NOMO-1 treated with dmso at 0.1 percent for 144 hours (cell line): Measurements from ENCODE around the gene MRM2.

Source experiments
- DNase-seq: peaks from one replicate; lab custom pipeline; 2025; ENCODE audit not compliant: unreplicated experiment; lab: John Stamatoyannopoulos, UW

The MRM2 gene

DNA sequence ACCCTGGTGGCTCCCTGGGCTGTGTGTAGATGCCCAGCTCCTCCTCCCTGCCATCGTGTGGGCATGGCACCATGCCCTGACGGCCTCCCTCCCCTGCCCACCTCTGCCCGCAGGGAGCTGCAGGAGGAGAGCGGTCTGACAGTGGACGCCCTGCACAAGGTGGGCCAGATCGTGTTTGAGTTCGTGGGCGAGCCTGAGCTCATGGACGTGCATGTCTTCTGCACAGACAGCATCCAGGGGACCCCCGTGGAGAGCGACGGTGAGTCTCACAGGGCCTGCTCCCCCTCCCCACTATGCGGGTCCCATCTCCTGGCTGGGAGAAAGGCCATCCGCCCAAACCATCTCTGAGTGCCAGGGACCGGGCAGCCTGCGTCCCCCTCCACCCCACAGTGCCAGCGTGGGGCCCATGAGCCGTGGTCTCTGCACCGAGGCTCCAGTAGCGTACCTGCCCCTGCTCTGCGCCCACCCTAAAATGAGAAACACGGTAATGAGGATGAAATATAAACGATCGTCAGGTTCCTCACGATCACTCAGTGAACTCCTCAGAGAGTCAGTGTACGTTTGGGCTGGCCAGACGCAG is 7.8 kb upstream of the MRM2 start:
- no peak for DNase-seq

DNA sequence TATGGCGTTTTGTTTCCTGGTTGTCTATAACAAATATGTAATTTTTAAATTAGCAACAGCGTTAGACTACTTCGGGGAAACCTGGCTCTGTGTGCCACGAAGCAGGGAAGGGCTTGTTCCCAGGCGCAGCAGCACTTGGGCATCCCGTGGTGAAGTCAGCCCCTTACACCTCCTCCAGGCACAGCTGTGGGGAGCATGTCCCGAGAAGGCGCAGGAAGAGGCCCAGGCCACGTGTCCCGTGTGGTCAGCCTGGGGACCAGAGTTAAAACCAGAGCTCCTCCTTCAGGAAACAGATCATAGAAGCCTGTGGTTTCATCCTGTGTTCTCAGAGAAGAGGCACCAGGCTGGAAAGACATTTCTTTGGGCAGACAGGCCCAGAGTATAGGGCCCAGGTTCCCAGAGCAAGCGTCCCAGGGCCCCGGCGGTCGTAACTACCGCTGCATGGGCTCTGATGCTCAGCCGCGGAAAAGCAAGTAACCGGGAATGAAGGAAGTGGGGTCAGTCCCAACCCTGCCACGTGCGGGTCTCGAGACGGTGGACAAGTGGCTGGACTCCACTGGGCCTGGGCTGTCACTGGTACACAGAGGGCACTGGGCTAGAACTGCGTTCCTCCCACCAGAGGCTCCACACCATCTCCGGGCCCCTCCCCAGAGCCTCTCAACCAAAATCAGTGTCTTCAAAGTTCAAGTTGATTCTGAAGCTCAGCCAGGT is 7.1 kb upstream of the MRM2 start:
- peak; percentile 63 for DNase-seq

GRCh38 chr7:2247141-2247995 is 5.4 kb upstream of the MRM2 start:
- no peak for DNase-seq

GRCh38 chr7:2245883-2246675 is 4.1 kb upstream of the MRM2 start:
- no peak for DNase-seq

- no peak for DNase-seq
These were observed 2.5 kb upstream of the MRM2 start for GRCh38 chr7:2244404-2244995.

DNA sequence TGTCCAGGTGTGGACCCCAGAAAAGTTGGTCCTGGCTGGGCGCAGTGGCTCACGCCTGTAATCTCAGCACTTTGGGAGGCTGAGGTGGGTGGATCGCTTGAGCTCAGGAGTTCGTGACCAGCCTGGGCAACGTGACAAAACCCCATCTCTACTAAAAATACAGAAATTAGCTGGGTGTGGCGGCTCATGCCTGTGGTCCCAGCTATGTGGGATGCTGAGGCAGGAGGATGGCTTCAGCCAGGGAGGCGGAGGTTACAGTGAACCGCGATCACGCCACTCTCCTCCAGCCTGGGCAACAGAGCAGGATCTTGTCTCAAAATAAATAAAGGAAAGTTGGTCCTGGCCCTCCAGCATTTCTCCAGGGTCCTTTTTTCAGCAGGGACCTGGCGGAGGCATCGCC is 1.5 kb upstream of the MRM2 start:
- DNase-seq: no peak

GRCh38 chr7:2242541-2243429 is 780 bp upstream of the MRM2 start:
- DNase-seq: peak; percentile 30

DNA sequence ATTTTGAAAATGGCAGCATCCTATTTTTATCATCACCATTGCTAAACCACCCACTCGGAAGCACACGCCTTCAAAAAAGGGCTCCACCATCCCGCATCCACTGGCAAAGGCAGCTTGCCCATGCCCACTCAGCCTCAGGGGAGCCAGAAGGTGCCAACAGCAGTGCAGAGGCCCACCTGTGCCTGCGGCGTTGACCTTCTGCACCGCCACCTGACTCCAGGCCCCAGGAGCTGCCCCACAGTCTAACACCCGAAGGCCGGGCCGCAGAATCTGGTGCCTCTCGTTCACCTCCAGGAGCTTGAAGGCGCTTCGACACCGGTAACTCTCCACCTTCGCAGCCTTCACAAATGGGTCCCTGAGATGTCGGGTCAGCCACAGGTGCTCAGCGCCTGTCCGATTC is 2.8 kb downstream of the MRM2 start:
- no peak for DNase-seq

GRCh38 chr7:2237109-2237602 is 4.8 kb downstream of the MRM2 start:
- DNase-seq: peak; percentile 97

GRCh38 chr7:2233926-2234325 is 8.1 kb downstream of the MRM2 start:
- no peak for DNase-seq

DNA sequence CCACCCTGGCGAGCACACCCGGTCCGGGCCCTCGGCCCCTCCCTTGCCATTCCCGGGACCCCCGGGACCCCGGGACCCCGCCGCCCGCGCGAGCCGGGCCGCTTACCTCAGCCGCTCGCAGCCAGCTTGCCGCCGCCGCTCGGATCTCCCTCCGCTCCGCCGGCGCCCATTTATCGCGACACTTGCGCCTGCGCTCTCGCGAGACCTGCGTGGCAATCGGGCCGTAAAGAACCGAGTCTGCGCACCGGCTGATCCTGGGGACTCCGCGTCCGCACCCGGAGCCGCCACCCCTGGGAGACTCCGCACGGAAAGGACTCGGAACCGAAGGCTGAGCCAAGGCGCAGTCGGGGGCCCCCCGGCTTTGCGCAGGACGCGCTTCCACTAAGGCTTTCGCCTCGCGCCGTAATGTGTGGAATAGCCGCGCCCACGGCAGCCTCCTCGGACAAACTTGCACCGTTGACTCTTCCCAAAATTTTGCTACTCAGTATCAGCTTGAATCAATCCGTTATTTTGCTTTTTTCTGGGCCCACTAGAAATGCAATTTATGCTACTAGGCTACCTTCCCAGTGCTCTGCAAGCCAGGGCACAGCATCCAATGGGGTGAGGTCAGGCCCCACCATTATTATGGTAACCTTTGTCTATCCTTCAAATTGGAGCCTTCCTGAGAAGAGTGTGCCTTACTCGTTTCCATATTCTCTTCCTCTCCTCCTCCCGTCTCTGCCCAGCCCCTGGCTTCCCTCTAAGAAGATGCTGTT is 9.1 kb downstream of the MRM2 start, which contains the start of gene MAD1L1:
TSS of gene MAD1L1 (minus strand) at position 180 of the 755 bp plus-strand sequence. CDS start 2,812 bp downstream, outside the sequence.
- peak; percentile 71 for DNase-seq

- DNase-seq: no peak
These were observed 9.8 kb downstream of the MRM2 start for GRCh38 chr7:2231992-2232765.

GRCh38 chr7:2230882-2231281 is 11.1 kb downstream of the MRM2 start:
- DNase-seq: no peak

- no peak for DNase-seq
These were observed 11.8 kb downstream of the MRM2 start for GRCh38 chr7:2230226-2230625.

GRCh38 chr7:2229467-2229866 is 12.5 kb downstream of the MRM2 start:
- no peak for DNase-seq

GRCh38 chr7:2228921-2229320 is 13.1 kb downstream of the MRM2 start:
- DNase-seq: no peak

GRCh38 chr7:2227699-2228098 is 14.3 kb downstream of the MRM2 start:
- DNase-seq: no peak

GRCh38 chr7:2225830-2226229 is 16.2 kb downstream of the MRM2 start:
- DNase-seq: no peak
